GM12801 (cell line): ENCODE results near the gene MARK3.

ENCODE experiments used
- CTCF ChIP-seq: IDR thresholded peaks from one replicate; pipeline ENCODE4 v1.5.1; 2011; ENCODE audit warnings: control low read depth; ENCODE audit not compliant: insufficient read length; ENCODE audit errors: extremely low read depth

Gene MARK3

GRCh38 chr14:103343164-103343879 is 41.9 kb upstream of the MARK3 start:
- TF ChIP-seq CTCF, result no peak

GRCh38 chr14:103343905-103344797 is 41.1 kb upstream of the MARK3 start:
- no peak for TF ChIP-seq CTCF

- no peak for TF ChIP-seq CTCF
Measured at GRCh38 chr14:103346286-103346685, 38.9 kb upstream of the MARK3 start.

- no peak for TF ChIP-seq CTCF
Measured at GRCh38 chr14:103347091-103347815, 38.0 kb upstream of the MARK3 start.

- TF ChIP-seq CTCF, result no peak
Measured at GRCh38 chr14:103348154-103348553, 37.1 kb upstream of the MARK3 start.

- TF ChIP-seq CTCF, result no peak
Measured at GRCh38 chr14:103349982-103350381, 35.2 kb upstream of the MARK3 start.

- TF ChIP-seq CTCF, result no peak
Measured at GRCh38 chr14:103353362-103353761, 31.9 kb upstream of the MARK3 start.
